Stimulated activated CD8-positive, alpha-beta memory T cell treated with anti-CD3 and anti-CD28 coated beads, Interleukin-15, amount 100 ng/mL, for 1 hour (primary cell): ENCODE data around the gene PCNT.
"Not testable (repeated sequence)": the region's sequence is repeated elsewhere in the genome, so short reads cannot be mapped to it uniquely, and the experiment has no call there.

Experiments
- DNase-seq: peaks from one replicate; pipeline ENCODE4 v3.0.0-alpha.2; 2020; ENCODE audit warnings: low read depth

PCNT gene

DNA sequence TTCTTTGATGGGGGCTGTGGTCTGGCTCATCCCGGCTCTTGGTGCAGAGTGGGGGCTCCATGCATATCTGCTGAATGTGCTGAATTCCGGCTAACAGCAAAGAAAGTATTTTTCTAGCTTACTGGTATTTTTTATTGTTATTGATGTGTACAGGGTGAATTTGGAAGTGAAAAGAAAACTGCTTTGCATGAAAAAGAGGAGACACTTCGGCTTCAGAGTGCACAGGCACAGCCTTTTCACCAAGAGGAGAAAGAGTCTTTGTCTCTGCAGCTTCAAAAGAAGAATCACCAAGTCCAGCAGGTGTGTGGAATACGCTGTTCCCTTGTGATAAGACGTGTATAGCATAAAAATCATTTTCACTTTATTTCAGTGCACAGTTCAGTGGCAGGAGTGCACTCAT, 57.6 kb downstream of the PCNT start:
- no peak for DNase-seq

DNA sequence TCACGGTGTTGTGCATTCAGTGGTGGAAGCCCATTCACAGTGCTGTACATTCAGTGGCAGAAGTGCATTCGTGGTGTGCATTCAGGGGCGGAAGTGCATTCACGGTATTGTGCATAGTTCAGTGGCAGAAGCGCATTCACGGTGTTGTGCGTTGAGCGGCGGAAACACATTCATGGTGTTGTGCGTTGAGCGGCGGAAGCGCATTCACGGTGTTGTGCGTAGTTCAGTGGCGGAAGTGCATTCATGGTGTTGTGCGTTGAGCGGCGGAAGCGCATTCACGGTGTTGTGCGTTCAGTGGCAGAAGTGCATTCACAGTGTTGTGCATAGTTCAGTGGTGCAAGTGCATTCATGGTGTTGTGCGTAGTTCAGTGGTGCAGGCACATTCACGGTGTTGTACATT, 60.6 kb downstream of the PCNT start:
- no peak for DNase-seq

DNA sequence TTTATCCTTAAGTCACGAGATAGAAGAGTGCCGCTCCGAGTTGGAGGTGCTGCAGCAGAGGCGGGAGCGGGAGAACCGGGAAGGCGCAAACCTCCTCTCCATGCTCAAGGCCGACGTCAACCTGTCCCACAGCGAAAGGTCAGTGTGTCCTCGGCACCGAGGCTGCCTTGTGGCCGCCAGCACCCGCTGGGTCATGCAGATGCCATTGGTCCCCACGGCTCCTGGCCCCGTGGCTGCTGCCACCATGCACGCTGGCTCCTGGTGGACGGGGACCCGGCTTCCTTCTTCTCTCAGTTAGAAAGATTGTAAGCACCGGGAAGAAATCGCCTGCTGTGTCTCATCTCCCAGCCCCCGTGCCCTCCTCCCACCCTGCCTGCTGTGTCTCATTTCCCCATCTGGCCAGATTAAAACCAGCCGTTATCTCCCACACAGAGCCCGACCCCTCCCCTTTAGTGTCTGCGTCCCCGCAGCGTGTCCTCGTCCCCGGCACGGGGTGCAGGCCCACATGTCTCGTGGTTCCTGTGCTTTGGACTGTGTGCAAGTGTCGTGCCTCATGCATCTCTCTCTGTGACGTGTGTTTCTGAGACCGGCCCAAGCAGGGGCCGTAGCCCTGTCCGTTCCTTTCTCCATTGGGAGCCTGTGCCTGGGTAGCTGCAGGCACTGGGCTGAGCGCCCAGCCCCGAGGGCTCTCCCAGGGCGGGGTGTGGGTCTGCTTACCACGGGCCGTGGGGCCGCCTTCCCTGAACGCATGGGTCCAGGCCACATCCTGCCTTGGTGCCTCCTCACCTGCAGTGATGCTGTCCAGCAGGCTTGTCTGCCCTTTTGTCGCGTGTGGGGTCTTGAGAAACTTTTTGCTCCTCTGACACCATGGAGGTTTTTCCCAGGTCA, 62.1 kb downstream of the PCNT start:
- DNase-seq, result no peak

DNA sequence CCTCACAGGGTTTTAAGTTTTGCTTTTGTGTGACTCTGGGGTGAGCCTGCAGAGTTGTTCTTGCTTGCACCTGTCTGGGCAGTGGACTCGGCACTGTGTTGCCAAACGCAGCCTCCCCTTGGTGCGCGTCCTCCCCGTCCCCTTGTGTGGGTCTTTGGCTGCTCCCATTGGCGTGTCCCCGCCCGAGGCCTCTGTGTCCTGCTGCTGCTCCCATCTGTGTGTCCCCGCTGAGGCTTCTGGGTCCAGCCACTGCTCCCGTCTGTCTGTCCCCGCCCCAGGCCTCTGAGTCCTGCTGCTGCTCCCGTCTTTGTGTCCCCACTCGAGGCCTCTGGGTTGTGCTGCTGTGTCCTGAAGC, 62.8 kb downstream of the PCNT start:
- no peak for DNase-seq

DNA sequence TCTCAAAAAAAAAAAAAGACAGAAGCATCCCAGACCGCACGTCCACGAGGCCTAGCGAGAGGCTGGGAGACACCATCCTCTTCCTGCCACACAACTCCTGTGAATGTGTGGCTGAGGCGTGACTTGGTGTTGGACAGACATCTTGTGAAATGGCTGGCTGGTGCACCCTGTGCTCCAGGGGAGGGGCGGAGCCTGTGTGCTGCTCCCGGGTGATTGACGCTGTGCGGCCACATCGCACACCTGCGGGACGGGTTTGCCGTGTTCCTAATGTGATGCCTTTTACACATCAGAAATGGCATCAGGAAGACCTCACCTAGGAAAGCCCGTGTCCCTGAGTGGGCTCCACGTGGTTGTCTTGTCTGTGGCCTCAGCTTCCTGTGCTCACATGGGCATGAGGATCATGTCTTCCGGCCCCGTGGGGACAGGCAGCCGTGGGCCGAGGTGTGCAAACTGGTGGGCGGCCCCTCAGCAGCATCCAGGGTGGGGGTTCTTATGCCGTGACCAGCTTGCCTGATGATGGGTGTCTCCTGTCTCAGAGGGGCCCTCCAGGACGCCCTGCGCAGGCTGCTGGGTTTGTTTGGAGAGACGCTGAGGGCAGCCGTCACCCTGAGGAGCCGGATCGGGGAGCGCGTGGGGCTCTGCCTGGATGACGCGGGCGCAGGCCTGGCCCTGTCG, 64.4 kb downstream of the PCNT start:
- DNase-seq, result no peak

DNA sequence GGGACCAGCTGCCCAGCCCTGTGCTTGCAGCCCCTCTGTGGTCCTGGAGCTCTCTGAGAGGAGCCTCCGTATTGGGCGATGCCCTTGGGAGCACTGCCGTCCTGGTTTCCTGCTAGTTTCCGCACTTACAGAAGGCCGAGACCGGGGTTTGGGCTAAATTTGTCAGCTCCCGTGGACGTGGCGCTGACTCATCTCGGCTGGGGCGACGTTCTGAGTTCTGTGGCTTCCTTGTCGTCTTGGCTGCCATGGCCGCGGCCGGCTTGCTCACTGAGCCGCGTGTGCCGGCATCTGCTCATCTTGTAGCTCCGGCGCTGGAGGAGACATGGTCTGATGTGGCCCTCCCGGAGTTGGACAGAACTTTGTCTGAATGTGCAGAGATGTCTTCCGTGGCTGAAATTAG, 64.9 kb downstream of the PCNT start:
- no peak for DNase-seq

DNA sequence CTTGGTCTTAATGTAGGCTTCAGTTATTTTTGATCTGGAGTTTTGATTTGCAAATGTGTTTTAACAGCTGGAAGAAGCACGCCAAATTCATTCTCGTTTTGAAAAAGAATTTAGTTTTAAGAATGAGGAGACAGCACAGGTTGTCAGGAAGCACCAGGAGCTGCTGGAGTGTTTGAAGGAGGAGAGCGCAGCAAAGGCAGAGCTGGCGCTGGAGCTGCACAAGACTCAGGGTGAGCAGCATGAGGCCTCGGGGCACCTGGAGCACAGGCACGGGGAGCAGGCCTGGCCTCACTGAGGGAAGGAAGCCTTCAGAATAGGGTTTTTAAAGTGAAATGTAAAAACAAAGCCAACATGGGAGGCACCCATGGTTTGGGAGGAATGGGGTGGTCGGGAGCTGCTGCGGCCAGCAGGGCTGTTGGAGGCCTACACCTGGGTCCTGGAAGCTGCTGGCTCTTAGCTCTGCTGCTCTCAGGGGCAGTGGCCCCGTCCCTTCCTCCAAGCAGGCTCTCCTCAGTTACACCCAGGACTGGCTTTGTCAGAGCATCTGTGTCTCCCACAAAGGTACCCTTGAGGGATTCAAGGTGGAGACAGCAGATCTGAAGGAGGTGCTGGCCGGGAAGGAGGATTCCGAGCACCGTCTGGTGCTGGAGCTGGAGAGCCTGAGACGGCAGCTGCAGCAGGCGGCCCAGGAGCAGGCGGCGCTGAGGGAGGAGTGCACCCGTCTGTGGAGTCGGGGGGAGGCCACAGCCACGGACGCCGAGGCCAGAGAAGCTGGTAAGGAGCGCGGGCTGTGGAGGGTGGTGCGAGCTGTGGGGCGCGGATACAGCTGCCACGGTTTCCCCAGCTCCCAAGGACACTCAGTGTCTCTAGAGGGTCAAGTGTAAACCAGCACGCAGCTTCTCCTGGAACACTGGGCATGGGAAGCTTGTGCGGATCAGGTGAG, 66.9 kb downstream of the PCNT start:
- DNase-seq, result no peak

DNA sequence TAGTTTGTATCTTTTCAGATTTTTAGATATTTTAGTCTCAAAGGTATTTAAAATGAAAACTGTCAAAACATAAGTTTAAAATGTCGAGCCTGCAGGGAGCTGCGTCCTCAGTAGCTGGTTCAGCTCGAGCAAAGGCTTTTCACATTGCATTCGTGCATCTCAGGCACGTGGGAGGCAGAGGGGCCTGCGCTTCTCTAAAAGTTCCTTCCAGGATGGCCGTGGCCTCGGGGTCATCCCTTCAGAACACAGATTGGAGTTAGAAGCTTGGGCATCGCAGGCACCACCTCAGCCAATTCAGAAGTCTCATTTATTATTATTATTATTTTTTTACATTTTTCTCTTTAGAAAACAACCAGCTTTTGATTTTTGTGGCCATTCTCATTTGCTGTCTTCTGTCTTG, 67.8 kb downstream of the PCNT start:
- DNase-seq, result no peak

DNA sequence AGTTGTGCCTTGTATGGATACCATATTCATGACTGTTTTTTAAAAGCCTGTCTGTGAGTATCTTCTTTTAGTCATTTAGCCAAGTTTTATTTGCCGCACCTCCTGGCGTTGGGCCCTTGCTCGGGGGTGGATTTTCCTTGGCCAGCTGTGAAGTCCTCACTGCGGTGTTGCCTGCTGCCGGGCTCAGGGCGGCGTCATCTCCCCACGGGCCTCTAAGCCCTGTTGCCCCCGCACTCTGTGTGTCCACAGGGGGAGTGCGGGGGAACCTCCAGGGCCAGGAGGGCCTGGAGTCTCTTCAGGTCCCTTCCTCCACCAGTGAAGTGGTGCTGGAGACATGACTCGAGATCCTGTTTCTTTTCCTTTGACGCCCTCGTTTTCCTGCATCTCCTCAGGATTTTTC, 69.0 kb downstream of the PCNT start:
- DNase-seq, result no peak

DNA sequence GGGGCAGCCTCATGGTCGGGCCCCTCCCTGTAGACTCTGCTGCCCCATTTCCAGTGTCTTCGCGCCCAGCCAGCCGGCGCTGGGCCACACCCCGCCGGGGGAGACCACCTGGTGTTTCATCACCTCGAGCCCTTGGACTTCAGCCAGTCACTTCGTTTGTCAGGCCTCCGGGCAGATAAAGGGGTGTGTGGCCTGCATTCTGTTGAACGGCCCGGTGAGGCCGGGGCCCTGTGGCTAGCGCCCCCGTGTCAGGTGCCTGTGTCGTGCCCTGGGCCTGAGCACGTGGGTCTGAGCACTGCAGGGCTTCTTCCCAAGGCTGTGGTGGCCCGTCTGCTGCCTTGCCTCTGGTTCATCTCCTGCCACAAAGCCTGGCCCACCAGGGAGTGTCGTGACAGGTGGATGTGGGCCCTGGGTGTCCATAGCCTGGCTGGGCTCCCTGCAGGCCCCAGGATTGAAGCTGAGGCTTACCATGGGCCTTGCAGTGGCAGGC, 69.5 kb downstream of the PCNT start:
- no peak for DNase-seq

DNA sequence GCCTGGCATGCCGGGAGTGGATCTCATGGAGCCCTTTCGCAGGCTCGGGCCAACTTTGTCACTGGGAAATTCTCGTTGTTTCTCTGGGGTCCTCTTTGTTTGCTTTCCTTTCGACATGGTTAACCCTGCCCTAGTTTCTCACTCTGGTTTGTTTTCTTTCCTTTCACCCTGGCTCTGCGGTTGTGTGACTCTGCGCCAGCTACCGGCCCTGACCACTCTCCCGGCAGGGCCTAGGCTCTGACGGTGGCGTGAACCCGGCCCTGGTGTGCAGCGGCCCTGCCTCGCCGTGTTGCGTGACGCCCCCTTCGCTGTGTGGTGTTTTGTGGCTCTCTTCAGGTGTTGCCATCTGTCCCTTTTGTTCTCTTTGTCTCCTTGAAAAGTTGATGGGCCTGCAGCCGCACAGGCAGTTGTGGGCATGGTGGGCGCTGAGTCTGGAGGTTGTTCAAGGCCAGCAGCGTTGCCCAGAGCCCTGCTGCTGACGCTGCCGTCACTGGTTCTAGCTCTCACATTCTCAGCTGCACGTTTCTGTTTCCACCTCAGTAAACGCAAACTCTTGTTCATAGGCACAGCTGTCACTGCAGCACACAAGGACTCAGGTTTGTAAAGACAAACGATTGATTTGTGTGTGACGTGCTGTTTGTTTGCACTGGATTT, 70.1 kb downstream of the PCNT start:
- DNase-seq, result no peak

DNA sequence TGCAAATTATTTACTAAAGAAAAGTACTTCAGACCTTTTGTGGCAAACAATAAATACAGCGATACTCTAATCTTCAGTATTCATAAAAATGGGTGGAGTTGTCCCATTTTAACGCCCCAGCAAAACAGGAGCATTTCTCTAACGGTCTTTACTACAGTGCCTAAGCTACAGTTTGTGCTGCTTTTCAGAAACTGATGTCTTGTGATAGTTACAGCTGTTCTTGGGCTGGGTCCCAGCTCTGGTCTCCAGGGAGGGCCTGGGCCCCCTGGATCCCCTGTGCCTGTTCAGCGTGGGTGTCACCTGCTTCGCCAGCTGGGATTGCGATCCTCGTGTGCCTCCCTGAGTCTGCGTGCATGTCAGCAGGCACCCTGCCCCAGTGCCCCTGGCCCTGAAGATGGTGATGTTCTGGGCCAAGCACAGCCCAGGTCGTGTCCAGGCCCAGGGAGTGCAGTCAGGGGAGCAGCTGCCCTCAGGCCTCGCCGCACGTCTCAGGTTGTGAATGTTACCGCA, 70.7 kb downstream of the PCNT start:
- no peak for DNase-seq

DNA sequence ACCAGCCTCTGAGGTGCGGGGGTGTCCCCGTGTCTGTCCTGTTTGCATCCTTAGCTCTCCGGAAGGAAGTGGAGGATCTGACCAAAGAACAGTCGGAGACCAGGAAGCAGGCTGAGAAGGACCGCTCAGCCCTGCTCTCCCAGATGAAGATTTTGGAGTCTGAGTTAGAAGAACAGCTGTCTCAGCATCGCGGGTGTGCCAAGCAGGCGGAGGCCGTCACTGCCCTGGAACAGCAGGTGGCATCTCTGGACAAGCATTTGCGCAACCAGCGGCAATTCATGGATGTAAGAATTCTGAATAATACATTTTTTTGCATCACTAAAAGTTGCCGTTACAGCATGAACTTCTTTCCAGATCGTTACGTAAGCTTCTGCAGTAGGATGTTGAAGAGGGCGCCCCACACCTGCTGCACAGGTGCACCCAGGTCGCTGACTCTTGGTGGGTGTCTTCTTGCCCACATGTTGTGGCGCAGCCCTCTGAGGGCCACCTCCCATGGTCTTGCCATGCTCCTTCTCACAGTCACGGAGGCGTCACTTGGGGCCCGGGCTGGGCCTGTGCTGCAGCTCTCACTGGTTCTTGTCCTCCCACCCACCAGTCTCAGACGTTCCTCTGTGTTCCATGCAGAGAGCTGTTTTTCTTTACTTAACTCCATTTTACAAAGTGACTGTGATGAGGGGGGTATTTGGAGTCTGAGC, 73.4 kb downstream of the PCNT start:
- no peak for DNase-seq

DNA sequence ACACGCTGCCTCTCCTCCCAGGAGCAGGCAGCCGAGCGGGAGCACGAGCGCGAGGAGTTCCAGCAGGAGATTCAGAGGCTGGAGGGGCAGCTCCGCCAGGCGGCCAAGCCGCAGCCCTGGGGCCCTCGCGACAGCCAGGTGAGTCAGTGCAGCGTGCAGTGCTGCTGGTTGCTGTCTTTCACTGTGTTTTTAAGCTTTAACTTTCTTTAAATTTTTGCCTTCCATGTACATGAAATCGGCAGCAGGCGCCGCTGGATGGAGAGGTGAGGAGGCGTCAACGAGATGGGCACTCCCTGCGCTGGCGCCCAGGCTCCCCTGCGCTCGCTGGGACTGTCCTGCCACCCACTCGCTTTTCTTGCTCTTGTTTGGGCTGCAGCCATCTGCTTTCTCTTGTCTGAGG, 74.0 kb downstream of the PCNT start:
- DNase-seq, result no peak

DNA sequence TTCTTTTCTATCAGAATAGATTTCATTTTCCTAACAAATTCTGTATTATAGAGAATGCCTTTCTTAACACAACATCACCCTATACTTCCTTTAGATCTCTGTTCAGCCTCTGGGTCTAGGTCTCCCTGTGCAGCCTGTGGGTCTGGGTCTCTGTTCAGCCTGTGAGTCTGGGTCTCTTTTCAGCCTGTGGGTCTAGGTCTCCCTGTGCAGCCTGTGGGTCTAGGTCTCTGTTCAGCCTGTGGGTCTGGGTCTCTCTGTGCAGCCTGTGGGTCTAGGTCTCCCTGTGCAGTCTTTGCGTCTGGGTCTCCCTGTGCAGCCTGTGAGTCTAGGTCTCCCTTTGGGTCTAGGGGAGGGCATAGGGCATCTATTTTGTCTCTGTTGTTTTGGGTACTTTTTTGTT, 75.2 kb downstream of the PCNT start:
- DNase-seq, result no peak

DNA sequence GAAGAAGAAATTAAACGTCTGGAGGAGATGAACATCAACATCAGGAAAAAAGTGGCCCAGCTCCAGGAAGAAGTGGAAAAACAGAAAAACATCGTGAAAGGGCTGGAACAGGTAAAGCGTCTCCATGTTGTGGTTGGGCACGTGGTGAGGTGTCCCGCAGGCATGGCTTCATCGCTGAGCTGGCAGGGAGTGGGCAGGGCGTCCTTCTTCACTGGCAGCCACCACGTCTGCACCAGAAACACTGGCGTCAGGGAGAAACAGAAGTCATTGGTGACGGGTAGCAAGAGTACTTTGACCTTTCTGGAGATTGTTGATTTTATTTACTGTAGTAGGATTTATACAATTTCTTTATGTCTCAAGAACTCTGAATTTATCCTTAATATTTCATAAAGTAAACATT, 75.7 kb downstream of the PCNT start:
- no peak for DNase-seq

DNA sequence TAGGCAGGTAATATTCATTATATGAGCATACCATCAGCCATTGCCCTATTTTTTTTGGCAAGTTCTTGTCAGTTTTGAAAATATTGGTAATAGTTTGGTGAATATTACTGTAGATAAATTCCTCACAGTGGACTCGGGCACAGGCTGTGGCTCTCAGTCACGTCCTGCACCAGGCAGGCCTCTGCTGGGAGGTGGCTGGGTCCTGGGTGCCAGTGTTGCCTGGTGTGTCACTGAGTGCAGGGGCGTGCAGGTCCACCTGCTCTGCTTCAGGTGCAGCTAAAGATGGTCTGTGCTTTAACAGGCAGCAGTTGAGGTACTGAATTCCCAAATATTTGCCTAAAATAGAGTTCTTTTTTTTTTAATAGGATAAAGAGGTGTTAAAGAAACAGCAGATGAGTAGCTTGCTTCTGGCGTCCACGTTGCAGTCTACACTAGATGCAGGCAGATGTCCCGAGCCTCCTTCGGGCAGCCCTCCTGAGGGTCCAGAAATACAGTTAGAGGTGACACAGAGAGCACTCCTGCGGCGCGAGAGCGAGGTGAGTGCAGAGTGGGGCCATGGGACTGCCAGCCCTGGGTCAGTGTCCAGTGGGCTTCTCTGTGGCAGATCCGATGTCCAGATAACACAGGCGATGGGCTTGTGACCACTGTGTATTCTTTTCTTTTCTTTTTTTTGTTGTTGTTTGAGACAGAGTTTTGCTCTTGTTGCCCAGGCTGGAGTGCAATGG, 77.4 kb downstream of the PCNT start:
- no peak for DNase-seq

DNA sequence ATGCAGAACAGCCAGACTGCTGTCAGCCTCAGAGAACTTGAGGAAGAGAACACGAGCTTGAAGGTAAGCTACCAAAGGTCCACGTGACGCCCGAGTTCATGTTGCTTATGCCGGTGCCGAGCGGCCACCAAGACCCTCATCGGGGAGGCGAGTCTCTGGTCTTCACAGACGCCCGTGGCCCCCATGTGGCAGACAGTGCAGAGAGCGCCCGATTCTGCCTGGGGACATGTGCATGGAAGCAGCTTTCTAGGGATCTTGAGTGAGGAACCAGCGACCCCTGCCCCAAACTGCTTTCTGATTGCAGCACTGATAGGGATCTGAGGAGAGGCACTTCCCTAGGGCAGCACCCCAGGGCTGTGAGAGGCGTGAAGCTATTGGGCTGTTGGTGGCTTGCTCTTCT, 78.5 kb downstream of the PCNT start:
- no peak for DNase-seq

DNA sequence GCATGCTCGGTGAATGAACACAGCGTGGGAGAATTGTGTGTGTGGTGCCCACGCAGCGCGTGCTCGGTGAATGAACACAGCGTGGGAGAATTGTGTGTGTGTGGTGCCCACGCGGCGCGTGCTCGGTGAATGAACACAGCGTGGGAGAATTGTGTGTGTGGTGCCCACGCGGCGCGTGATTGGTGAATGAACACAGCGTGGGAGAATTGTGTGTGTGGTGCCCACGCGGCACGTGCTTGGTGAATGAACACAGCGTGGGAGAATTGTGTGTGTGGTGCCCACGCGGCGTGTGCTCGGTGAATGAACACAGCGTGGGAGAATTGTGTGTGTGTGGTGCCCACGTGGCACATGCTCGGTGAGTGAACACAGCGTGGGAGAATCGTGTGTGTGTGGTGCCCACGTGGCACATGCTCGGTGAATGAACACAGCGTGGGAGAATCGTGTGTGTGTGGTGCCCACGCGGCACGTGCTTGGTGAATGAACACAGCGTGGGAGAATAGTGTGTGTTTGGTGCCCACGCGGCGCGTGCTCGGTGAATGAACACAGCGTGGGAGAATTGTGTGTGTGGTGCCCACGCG, 79.4 kb downstream of the PCNT start:
- DNase-seq, result not testable (repeated sequence)

DNA sequence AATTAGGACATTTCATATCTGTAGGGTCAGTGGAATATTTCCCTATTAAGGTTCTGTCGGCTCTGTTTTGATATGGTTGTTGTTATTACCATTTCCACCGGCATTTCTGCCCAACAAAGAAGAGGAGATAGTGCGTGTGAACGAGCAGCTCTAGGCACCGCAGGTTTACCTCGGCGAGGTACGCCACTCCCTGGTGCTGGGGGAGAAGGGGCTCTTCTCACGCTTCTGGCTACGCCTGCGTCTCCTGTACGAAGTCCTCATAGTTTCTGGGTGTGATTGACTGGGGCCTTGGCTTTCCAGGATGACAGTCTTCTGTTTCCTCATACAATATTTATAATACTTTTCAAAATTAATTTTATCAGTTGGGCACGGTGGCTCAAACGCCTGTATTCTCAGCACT, 80.3 kb downstream of the PCNT start:
- no peak for DNase-seq
